ENCODE data around the gene SAMD9.
A peak's percentile ranks its signal among the peaks of the same experiment; 100 is the strongest.
"Not testable (repeated sequence)": the region's sequence is repeated elsewhere in the genome, so short reads cannot be mapped to it uniquely, and the experiment has no call there.

The SAMD9 gene

DNA sequence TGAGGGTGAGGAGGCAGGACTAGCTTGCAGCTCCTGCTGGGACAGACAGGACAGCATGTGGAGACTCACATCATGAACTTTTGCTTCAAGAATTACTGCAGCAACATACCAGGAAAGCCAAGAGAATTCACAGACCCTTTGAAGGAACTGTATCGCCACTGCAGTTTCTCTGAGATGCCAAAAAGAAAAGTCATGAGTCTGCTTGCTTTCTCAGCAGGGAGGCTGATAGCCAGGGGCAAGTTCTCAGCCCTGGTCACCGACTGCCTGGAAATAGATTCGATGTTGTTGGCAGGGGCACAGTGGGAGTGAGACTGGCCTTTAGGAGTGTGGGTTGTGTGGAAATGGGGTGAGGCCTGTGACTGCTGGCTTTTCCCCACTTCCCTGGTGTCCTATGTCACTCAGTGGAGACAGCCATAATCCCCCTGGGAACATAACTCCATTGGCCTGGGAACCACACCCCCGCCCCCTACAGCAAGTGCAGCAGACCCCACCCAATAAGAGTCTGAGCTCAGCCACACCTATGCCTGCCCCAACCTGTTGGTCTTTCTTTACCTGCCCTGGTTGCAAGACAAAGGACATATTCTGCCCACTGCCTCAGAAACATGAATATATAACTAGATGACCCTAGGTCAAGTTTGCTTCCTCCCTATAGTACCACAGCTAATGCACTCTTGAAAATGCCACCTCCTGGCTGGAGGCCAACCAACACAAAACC lies 1.6 kb upstream of the SAMD9 start:
- no peak for DNase-seq

DNA sequence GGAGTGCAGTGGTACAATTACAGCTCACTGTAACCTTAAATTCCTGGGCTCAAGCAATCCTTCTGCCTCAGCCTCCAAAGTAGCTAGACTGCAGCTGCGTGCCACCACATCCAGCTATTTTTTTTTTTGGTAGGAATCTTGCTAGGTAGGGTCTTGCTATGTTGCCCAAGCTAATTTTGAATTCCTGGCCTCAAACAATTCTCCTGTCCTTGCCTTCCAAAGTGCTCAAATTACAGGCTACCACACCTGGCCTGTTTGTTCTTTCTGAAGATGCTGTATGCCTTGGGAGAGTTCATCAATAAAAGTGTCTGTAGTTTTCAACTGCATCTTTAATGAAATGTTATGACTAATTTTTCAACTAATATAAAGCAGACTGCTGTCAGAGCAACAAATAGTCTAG lies 452 bp downstream of the SAMD9 start:
- no peak for DNase-seq

DNA sequence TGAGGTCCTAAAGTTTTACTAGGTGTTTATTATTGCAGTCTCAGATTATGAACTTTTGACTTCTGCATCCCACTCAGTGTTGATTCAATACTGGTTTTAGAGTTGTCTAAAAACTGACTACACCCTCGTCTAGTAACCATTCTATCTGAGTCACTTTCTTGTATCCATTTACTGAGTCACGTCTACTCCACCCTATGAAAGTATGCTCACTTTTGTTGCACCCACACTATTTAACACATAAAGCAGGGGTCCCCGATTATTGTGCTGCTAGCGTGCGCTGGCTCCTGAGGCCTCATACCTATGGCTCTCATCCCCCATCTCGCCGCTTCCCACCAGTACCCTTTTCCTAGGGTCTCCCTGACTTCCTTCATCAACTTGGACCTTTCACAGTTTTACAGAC lies 2.0 kb downstream of the SAMD9 start:
- peak; percentile 48 for DNase-seq

DNA sequence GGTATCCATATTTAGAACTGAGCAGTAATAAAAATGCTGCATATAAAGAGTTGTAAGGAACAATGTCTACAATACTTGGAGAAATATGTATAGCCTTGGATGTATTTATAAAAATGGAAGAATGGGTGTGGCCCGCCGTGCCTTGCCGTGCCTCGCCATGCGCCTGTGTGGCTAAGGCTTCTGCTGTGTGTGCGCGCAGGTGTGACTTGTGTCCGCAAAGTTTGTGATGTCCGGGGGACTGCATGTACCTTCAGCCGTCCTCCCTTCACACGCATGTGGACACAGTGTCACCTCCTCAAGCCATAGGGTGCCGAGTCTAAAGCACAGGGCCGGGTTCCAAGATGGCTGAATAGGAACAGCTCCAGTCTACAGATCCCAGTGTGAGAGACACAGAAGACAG lies 9.8 kb downstream of the SAMD9 start:
- no peak for DNase-seq

DNA sequence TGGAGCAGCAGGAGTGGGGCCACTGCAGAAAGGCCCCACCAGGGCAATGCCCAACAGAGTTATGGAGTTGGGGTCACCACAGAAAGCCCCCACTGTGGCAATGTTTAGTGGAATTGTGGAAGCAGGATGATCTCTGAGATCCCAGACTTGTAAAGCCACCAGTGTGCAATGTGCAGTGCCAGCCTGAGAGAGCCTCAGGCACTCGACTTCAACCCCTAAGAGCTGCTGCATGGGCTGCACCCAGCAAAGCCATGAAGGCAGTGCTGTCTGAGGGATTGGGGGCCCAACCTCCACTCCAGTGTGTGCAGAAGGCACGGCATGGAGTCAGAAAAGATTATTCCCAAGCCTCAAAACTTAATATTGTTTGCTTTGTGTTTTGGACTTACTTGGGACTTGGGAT lies 20.4 kb downstream of the SAMD9 start:
- DNase-seq, result no peak

DNA sequence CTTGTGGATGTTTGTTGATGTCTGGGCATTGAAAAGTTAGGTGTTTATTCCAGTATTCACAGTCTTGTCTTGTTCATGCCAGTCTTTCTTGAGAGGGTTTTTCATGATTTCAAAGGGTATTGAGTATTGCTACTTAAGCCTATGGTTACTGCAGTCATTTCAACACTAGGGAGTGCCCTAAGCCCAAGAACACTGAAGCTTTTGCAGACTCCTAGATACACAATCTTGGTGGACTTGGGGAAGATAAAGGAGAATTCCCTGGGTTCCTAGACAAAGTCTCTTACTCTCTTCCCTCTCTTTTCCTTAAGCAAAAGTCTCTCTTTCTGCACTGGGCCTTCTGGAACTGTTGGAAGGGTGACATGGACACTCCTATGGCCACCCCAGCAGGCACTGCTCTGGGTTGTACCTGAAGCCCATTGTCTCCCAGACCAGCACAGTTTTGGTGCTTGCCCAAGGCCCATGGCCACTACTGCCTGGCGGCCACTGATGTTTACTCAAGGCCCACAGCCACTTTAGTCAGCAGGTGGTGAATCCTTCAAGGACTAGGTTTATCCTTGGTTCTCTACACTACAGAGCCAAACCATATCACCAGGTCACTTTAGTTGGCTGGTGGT lies 24.9 kb downstream of the SAMD9 start:
- DNase-seq, result no peak

DNA sequence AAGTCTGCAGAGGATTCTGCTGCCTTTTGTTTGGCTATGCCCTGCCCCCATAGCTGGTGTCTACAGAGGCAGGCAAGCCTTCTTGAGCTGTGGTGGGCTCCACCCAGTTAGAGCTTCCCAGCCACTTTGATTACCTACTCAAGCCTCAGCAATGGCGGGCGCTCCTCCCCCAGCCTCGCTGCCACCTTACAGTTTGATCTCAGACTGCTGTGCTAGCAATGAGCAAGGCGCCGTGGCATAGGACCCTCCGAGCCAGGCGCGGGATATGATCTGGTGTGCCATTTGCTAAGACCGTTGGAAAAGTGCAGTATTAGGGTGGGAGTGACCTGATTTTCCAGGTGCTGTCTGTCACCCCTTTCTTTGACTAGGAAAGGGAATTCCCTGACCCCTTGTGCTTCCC lies 44.4 kb downstream of the SAMD9 start:
- DNase-seq, result not testable (repeated sequence)

DNA sequence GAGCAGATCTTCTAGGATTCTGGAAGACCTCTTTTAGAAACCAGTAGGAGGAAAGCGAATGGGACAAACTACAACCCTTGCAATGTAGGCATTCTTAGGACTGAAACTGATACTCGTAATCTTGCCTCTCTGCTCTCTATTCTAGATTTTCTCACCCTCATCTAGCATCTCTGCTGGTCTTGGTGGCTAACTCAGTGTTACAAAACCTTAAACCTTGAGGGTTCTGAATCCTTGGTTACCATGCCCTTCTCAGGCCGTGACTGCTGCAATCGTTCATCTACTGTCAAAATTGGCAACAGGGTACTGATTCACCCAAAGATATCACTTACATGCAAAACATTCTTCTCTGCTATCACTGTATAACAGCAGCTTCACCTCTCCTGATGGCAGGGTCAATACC lies 55.2 kb downstream of the SAMD9 start:
- DNase-seq, result no peak

DNA sequence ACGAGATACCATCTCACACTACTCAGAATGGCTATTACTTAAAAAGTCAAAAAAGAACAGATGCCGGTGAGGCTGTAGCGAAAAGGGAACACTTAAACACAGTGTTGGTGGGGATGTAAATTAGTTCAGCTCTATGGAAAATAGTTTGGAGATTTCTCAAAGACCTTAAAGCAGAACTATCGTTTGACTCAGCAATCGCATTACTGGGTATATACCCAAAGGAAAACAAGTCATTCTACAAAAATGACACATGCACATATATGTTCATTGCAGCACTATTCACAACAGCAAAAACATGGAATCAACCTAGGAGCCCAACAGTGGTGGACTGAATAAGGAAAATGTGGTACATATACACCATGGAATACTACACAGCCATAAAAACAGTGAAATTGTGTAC lies 56.9 kb downstream of the SAMD9 start:
- no peak for DNase-seq

DNA sequence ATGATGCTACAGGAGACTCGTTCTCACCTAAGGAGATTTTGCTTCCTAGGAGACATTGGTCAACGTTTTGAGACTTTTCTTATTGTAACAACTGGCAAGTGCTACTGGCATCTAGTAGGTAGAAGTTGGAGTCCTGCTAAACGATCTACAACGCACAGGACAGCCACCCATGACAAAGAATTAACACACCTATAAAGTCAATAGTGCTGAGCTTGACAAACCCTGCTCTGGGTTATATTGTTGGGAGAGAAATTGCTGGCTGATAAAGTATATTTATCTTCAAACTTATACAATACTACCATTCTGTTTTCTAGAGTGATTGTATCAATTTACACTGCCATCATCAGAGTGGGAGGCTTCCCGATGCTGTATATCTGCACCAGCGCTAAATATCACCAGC lies 57.8 kb downstream of the SAMD9 start:
- no peak for DNase-seq

DNA sequence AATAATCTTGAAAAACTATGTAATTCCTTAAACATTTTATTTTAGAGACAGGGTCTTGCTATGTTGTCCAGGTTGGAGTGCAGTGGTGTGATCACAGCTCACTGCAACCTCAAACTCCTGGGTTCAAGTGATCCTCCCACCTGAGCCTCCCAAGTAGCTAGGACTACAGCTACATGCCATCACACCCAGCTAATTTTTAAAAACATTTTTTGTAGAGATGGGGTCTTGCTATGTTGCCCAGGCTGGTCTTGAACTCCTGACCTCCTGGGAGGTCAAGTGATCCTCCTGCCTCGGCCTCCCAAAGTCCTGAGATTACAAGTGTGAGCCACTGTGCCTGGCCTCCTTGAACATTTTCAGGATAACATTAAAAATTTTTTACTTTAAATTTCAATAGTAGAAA lies 61.2 kb downstream of the SAMD9 start:
- DNase-seq, result not testable (repeated sequence)

DNA sequence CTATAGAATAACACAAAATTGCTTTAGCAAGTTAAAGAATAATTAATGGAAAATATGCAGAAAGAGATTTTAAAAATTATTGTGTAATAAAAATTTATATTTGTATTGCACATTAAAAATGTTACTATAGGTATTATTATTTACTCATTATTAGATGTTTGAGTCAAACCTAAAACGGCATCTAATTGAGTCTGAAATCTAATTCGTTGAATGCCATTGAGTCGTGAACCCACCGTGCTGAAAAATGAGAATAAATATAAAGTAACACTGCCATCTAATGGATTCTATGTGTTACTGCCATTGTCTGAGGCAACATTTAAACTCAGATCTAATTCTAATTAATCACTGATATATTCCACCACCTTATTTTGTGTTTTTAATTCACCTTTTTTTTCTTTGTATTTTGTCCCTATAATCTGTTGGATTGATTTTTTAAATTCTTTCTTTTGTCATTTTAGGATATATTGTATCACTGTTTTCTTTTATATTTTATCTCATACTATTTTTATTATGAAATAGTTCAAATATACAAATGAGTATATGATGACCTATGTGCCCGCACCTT lies 62.2 kb downstream of the SAMD9 start:
- peak; percentile 58 for DNase-seq

DNA sequence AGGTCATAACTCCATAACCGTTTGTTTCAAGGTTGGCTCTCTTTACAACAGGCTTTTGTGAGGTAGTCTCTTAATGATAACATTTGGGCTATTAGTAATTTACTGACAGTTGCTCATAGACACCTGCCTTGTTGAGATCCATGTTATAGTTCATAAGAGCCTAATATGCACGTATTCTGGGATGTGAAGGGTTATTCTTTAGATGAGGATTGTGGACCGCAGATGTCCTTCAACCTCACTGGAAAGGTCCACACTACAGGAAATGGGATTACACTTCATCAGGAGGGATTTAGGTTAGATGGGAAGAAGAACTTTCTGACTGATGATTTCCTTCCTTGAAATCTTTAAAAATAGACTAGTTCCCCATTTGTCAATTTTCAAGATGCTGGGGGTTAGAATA lies 62.8 kb downstream of the SAMD9 start:
- DNase-seq, result no peak

DNA sequence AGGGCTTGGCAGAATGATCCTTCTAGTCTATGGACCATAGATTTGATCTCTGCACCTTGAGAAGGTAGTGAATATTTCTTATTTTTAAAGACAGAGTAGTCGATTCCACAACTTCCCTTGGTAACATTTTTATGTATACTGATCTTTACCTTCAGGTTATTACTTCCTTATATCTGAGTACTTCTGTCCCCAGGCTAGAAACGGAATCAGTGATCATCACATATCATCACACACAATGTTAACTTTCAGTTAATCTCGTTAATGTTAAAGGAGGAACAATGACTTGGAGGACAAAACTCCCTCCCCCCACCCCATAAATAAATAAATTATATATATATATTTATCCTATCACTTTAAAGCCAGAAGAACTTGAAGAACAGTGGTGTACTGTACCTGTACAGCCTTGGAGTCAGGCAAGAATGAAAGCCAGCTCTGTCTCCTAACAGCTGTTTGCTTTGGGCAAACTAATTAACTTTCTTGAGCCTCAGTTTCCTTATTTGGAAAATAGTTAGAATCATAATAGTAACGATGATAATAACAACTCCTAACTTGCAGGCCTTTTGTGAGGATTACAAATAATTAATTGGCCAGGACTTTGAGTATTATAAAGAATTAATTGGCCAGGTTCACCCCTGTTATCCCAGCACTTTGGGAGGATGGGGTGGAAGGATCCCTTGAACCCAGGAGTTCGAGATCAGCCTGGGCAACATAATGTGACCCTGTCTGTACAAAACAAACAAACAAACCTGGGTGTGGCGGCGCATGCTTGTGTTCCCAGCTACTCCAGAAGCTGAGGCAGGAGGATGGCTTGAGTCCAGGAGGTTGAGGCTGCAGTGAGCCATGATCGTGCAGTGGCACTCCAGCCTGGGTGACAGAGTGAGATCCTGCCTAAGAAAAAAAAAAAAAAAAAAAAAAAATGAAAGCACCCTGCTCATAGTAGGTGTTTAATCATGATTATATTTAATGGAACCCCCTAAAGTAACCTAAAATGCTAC lies 63.5 kb downstream of the SAMD9 start:
- DNase-seq, result no peak

DNA sequence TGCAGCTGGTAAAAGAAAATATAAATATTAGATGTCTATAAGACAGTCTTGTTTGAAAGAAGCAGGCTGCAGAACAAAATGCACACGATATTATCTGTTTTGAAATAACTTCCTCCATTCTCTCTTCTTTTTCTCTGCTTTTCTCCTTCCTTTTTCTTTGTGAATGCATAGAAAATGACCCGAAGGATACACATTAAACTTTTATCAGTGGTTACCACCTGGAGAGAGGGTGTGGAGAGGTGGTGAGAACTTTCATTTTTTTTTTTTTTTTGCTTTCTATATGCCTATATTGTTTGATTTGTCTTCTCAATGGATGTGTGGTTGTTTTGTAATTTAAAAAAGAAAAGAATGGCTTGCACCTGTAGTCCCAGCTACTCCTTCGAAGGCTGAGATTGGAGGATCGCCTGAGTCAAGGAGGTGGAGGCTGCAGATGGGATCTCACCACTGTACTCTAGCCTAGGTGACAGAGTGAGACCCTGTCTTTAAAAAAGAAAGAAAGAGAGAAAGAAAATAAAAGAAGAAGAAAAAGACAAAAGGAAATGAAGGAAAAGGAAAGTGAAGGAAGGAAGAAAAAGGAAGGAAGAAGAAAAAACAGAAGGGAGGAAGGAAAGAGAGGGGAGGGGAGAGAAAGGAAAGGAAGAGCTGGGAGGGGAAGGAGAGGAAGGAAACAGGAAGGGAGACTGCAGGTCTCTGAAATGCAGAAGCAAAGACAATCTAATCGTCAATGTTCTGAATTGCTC lies 64.4 kb downstream of the SAMD9 start:
- DNase-seq, result no peak

DNA sequence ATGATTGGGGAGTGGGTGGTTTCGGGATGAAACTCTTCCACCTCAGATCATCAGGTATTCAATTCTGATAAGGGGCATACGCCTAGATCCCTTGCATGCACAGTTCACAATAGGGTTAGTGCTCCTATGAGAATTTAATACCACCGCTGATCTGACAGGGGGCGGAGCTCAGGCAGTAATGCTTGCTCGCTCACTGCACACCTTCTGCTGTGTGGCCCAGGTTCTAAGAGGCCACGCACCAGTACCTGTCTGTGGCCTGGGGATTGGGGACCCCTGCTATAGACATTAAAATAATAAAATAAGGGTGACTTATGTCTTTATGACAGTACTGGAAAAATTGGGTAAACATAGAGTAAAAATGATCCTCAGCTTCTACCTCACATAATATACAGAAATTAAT lies 66.1 kb downstream of the SAMD9 start:
- DNase-seq, result no peak
